Neural crest cell (in vitro differentiated cells): ENCODE data around the gene EML1. TPM values are rescaled to one million over a fixed set of nuclear protein-coding genes. Genes with fewer than 3 reads are reported as not detected.

Source experiments
- DNase-seq: peaks from one replicate; pipeline ENCODE4 v3.0.0; 2021; ENCODE audit warnings: low read depth, mixed read lengths, low spot score
- H3K27ac Mint-ChIP-seq: one replicate; pipeline ENCODE4 v1.8.0; 2021; ENCODE audit warnings: mild to moderate bottlenecking, mixed read lengths; ENCODE audit not compliant: unreplicated experiment
- H3K27me3 Mint-ChIP-seq: 2 replicates; pipeline ENCODE4 v1.8.0; 2021; ENCODE audit warnings: low read depth, mild to moderate bottlenecking, mixed read lengths
- H3K36me3 Mint-ChIP-seq: 2 replicates; pipeline ENCODE4 v1.8.0; 2021; ENCODE audit warnings: low read depth, mild to moderate bottlenecking, mixed read lengths
- H3K4me1 Mint-ChIP-seq: 2 replicates; pipeline ENCODE4 v1.8.0; 2021; ENCODE audit warnings: mixed read lengths
- H3K4me3 Mint-ChIP-seq: one replicate; pipeline ENCODE4 v1.8.0; 2021; ENCODE audit warnings: mild to moderate bottlenecking, mixed read lengths
- H3K9me3 Mint-ChIP-seq: 2 replicates; pipeline ENCODE4 v1.8.0; 2021; ENCODE audit warnings: mixed read lengths
- CTCF ChIP-seq: fragments of 200-600 bp; sonication (generic); conservative IDR thresholded peaks from 2 replicates; pipeline ENCODE4 v1.5.0; 2021; ENCODE audit warnings: antibody characterized with exemption, mild to moderate bottlenecking
- total RNA-seq: library from RNA; stranded (reverse); gene quantifications from 2 replicates; pipeline ENCODE4 v1.2.1, GENCODE V29; 2021

EML1 gene
- total RNA-seq, 1 donor from 2014 or later: 40.1 TPM

- no peak for DNase-seq
- no peak overlapping the region for H3K4me3 Mint-ChIP-seq
Observed at GRCh38 chr14:99872786-99873440, 79.7 kb downstream of the EML1 start.

DNA sequence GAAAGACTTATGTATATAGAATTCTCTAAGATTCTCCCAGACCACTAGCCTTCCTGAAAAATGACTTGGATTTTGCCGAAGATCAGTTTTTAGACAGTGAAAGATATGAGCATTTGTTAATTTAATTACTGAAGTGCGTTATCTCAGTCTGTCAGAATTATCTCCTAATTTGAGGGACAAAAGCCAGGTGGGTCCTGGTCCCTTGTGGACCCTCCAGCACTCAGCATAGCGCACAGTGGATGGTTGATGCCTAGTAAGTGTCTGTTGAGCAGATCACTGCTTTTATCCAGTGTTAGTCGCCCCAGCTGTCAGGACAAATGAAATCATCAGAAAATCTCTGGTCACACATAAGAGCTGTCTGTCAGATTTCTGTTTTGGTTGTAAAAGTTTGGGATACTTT lies 80.4 kb downstream of the EML1 start:
- Mint-ChIP-seq H3K27ac (no peak overlapping the region), H3K4me1 (peaks cover 46% of the 10 kb centered on the region)
- no peak for DNase-seq

More at GRCh38 chr14:99872786-99873440, 79.7 kb downstream of the EML1 start:
- Mint-ChIP-seq H3K27me3 (no peaks in the 10 kb centered on the region), H3K36me3 (peaks cover 16% of the 10 kb centered on the region), H3K4me1 (peaks cover 46% of the 10 kb centered on the region), H3K27ac (no peak overlapping the region), H3K9me3 (no peaks in the 10 kb centered on the region)
- no peak for TF ChIP-seq CTCF

DNA sequence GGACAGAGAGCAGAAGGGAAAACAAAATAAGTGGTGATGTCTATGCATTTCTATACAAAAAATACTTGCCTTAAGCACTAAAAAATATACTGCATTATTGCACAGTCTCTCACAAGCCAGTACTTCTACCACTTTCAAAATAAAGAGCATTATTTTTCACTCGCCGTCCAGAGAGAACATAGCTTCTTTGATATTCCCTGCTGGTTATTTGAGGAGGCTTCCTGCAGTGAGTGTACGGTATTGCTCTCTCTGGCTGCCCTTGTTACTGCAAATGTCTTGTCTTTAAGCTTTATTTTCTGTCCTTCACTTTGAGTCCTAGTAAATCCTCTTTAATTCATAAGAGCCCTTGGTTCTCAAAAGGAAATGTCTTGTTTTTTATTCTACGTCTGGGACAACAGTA lies 81.1 kb downstream of the EML1 start:
- H3K36me3 Mint-ChIP-seq: peaks cover 9% of the 10 kb centered on the region
- no peak overlapping the region for H3K27ac Mint-ChIP-seq
- no peak for TF ChIP-seq CTCF
- no peak for DNase-seq
- peaks cover 46% of the 10 kb centered on the region for H3K4me1 Mint-ChIP-seq
- no peaks in the 10 kb centered on the region for H3K27me3 Mint-ChIP-seq
- no peak overlapping the region for H3K4me3 Mint-ChIP-seq
- no peaks in the 10 kb centered on the region for H3K9me3 Mint-ChIP-seq

More for the DNA sequence above, 80.4 kb downstream of the EML1 start:
- Mint-ChIP-seq H3K9me3 (no peaks in the 10 kb centered on the region), H3K27me3 (no peaks in the 10 kb centered on the region), H3K36me3 (peaks cover 10% of the 10 kb centered on the region), H3K4me3 (no peak overlapping the region)
- TF ChIP-seq CTCF: no peak

- Mint-ChIP-seq H3K36me3 (peaks cover 5% of the 10 kb centered on the region), H3K27me3 (no peaks in the 10 kb centered on the region), H3K27ac (no peak overlapping the region), H3K4me1 (peaks cover 46% of the 10 kb centered on the region), H3K4me3 (no peak overlapping the region), H3K9me3 (no peaks in the 10 kb centered on the region)
- DNase-seq: no peak
- TF ChIP-seq CTCF: no peak
Observed at GRCh38 chr14:99875421-99875820, 82.2 kb downstream of the EML1 start.

DNA sequence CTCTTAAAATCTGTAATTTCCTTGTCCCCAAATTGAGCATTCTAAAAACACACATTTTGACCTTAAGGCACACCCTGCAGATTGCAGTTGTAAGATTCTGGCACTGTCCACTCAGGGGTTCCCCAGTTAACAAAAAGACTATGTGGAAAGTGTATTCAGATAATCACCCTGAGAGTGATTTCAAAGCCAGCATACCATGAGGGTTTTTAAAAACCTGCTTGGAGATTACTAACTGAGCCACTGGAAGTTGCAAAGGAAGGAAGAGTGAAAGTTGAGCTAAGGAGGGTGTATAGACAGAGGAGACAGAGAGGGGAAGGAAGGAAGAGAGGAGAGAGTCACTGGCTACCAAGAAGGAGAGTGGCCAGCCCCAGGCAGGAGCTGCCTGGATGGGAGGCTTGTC lies 82.6 kb downstream of the EML1 start:
- Mint-ChIP-seq H3K4me3 (no peak overlapping the region), H3K27ac (no peak overlapping the region), H3K27me3 (no peaks in the 10 kb centered on the region), H3K36me3 (peaks cover 5% of the 10 kb centered on the region), H3K9me3 (no peaks in the 10 kb centered on the region), H3K4me1 (peaks cover 46% of the 10 kb centered on the region)
- no peak for DNase-seq
- TF ChIP-seq CTCF: no peak
